ENCODE data around the gene CILP2. TPM values are rescaled to one million over a fixed set of nuclear protein-coding genes. Genes with fewer than 3 reads are reported as not detected.
A peak's percentile ranks its signal among the peaks of the same experiment; 100 is the strongest.

The CILP2 gene
- total and polyA plus RNA-seq, 8 donors, result under 0.01 to 1.4 (median 0.39) TPM; not detected in 4

GRCh38 chr19:19588546-19588945, 50.5 kb downstream of the CILP2 start:
- no peak overlapping the region for H3K27ac ChIP-seq
- H3K27me3 ChIP-seq, result no peaks in the 10 kb centered on the region
- H3K36me3 ChIP-seq, result no peaks in the 10 kb centered on the region
- intact Hi-C loops (cut with DNase I; ENCODE audit: low total_unique reads), result no loop called here
- TF ChIP-seq POLR2A (IDR thresholded peaks at IDR 0.05) (no peak), EP300 (IDR thresholded peaks at IDR 0.05) (no peak), POLR2AphosphoS5 (IDR thresholded peaks at IDR 0.05) (no peak), CTCF (IDR thresholded peaks at IDR 0.05) (no peak)
- 87 to 92% (median 89%) methylated on average over 2 of the region's 2 CpGs for WGBS, 5 donors
- H3K9me3 ChIP-seq, result no peaks in the 10 kb centered on the region
- DNase-seq, result no peak
- H3K4me3 ChIP-seq, result no peak overlapping the region
- H3K4me1 ChIP-seq, result peaks cover 12 to 20% (median 14%) of the 10 kb centered on the region in 4 donors

- Histone ChIP-seq H3K4me1 (peaks cover 12 to 38% (median 29%) of the 10 kb centered on the region in 4 donors), H3K4me3 (no peak overlapping the region), H3K27ac (peak overlapping the region; percentile 64 to 80 (median 72)), H3K9me3 (no peaks in the 10 kb centered on the region), H3K36me3 (no peaks in the 10 kb centered on the region), H3K27me3 (no peaks in the 10 kb centered on the region)
- TF ChIP-seq EP300 (IDR thresholded peaks at IDR 0.05), result no peak
- TF ChIP-seq POLR2AphosphoS5 (IDR thresholded peaks at IDR 0.05), result peak in 2 of 3 donors; percentile 63 to 78
- no peak for TF ChIP-seq POLR2A (IDR thresholded peaks at IDR 0.05)
- no peak for TF ChIP-seq CTCF (IDR thresholded peaks at IDR 0.05)
- intact Hi-C loops (cut with DNase I; ENCODE audit: low total_unique reads), result no loop called here
- peak; percentile 53 to 92 for DNase-seq
- 24 to 40% (median 33%) methylated on average over 13 of the region's 13 CpGs for WGBS, 5 donors
Measured at GRCh38 chr19:19591133-19591825, 53.2 kb downstream of the CILP2 start.

- no peak for DNase-seq
- H3K9me3 ChIP-seq, result no peaks in the 10 kb centered on the region
- peaks cover 12 to 38% (median 29%) of the 10 kb centered on the region in 4 donors for H3K4me1 ChIP-seq
- no peaks in the 10 kb centered on the region for H3K27me3 ChIP-seq
- intact Hi-C loops (cut with DNase I; ENCODE audit: low total_unique reads), result no loop called here
- no peaks in the 10 kb centered on the region for H3K36me3 ChIP-seq
- WGBS, 5 donors, result 91 to 96% (median 95%) methylated on average over 4 to 10 of the region's 10 CpGs
- H3K4me3 ChIP-seq, result no peak overlapping the region
- no peak overlapping the region for H3K27ac ChIP-seq
- TF ChIP-seq POLR2A (IDR thresholded peaks at IDR 0.05) (no peak), CTCF (IDR thresholded peaks at IDR 0.05) (no peak), EP300 (IDR thresholded peaks at IDR 0.05) (no peak), POLR2AphosphoS5 (IDR thresholded peaks at IDR 0.05) (no peak)
Measured at GRCh38 chr19:19592690-19593089, 54.6 kb downstream of the CILP2 start.

GRCh38 chr19:19594381-19594780, 56.3 kb downstream of the CILP2 start:
- Histone ChIP-seq H3K9me3 (no peaks in the 10 kb centered on the region), H3K4me3 (no peak overlapping the region), H3K27ac (peak overlapping the region in 1 of 5 donors; percentile 56), H3K36me3 (no peaks in the 10 kb centered on the region), H3K4me1 (peaks cover 12 to 38% (median 29%) of the 10 kb centered on the region in 4 donors), H3K27me3 (no peaks in the 10 kb centered on the region)
- intact Hi-C loops (cut with DNase I; ENCODE audit: low total_unique reads), result no loop called here
- no peak for TF ChIP-seq POLR2A (IDR thresholded peaks at IDR 0.05)
- no peak for TF ChIP-seq EP300 (IDR thresholded peaks at IDR 0.05)
- no peak for TF ChIP-seq CTCF (IDR thresholded peaks at IDR 0.05)
- no peak for TF ChIP-seq POLR2AphosphoS5 (IDR thresholded peaks at IDR 0.05)
- no peak for DNase-seq
- 80 to 96% (median 92%) methylated on average over 4 of the region's 4 CpGs for WGBS, 5 donors

Data from stomach (tissue), 9 donors.